ENCODE data around the gene GPA33.

- TF ChIP-seq REST (IDR thresholded peaks at IDR 0.05; ENCODE audit: low read depth, low read length) (no peak), SUZ12 (IDR thresholded peaks at IDR 0.05; ENCODE audit: unreplicated experiment) (no peak), TCF3 (IDR thresholded peaks at IDR 0.05; ENCODE audit: borderline replicate concordance, insufficient read depth, low read depth, low read length) (no peak), POLR2A (IDR thresholded peaks at IDR 0.05; ENCODE audit: low read depth, low read length) (no peak), YY1 (IDR thresholded peaks at IDR 0.05; ENCODE audit: low read depth, low read length) (no peak), CREB1 (IDR thresholded peaks at IDR 0.05; ENCODE audit: low read depth) (no peak), RFX5 (IDR thresholded peaks at IDR 0.05; ENCODE audit: low read depth, low read length) (no peak), TCF12 (IDR thresholded peaks at IDR 0.05; ENCODE audit: low read depth, low read length) (no peak), ZNF24 (IDR thresholded peaks at IDR 0.05) (no peak), NFIC (IDR thresholded peaks at IDR 0.05; ENCODE audit: low read depth, low read length) (no peak), ELK1 (IDR thresholded peaks at IDR 0.05; ENCODE audit: low read depth, low read length) (no peak)
- TF ChIP-seq, protein P1, sequence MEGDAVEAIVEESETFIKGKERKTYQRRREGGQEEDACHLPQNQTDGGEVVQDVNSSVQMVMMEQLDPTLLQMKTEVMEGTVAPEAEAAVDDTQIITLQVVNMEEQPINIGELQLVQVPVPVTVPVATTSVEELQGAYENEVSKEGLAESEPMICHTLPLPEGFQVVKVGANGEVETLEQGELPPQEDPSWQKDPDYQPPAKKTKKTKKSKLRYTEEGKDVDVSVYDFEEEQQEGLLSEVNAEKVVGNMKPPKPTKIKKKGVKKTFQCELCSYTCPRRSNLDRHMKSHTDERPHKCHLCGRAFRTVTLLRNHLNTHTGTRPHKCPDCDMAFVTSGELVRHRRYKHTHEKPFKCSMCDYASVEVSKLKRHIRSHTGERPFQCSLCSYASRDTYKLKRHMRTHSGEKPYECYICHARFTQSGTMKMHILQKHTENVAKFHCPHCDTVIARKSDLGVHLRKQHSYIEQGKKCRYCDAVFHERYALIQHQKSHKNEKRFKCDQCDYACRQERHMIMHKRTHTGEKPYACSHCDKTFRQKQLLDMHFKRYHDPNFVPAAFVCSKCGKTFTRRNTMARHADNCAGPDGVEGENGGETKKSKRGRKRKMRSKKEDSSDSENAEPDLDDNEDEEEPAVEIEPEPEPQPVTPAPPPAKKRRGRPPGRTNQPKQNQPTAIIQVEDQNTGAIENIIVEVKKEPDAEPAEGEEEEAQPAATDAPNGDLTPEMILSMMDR (IDR thresholded peaks at IDR 0.05 in 2 of 3, conservative IDR thresholded peaks at IDR 0.05 in 1 of 3; ENCODE audit: control insufficient read depth in 2 of 3, extremely low read depth in 1 of 3, insufficient read depth in 1 of 3, low read depth in 3 of 3, low read length in 3 of 3): no peak
These were observed 9.7 kb upstream of the GPA33 start for GRCh38 chr1:167099851-167100250.
